ENCODE data around the gene SLC39A8. TPM values are rescaled to one million over a fixed set of nuclear protein-coding genes. Genes with fewer than 3 reads are reported as not detected.

SLC39A8 gene
- total and polyA plus RNA-seq, 9 of the 15 experiments (the other 6 are each of a cell fraction or from before 2014, with no cell fraction given), result 8.2 to 30.3 (median 25.0) TPM

GRCh38 chr4:102334624-102335023 lies 10.7 kb downstream of the SLC39A8 start:
- H3K4me2 ChIP-seq (ENCODE audit: insufficient read depth, low read length), result no peak overlapping the region
- H2AFZ ChIP-seq (ENCODE audit: low read depth, low read length), result no peak overlapping the region
- DNase-seq (ENCODE audit: extremely low read depth in 1 of 4, low spot score in 3 of 4) (no peak), ATAC-seq (no peak), FAIRE-seq (no peak)
- no peak overlapping the region for H3K27ac ChIP-seq (ENCODE audit: extremely low read depth, low read depth, low read length)
- H3K36me3 ChIP-seq (ENCODE audit: control insufficient read depth, insufficient read depth, low read length), result no peaks in the 10 kb centered on the region; the same call in 2 of the 3 replicates
- no peak overlapping the region for H3K4me3 ChIP-seq
- no peaks in the 10 kb centered on the region for H3K27me3 ChIP-seq (ENCODE audit: control insufficient read depth in 2 of 2, insufficient read depth in 2 of 2, low read length in 2 of 2)
- in situ Hi-C loops (cut with MboI), result no loop called here
- intact Hi-C loops (cut with micrococcal nuclease), result no loop called here
- CTCF ChIA-PET (ENCODE audit: low intra/inter-chr PET ratio), result no interaction called here
- H3K79me2 ChIP-seq (ENCODE audit: control insufficient read depth, insufficient read depth, low read length), result peaks cover 10% of the 10 kb centered on the region; the same call in 1 of the 3 replicates
- 52% methylated on average over 2 of the region's 2 CpGs for WGBS (ENCODE audit: insufficient coverage, low coverage, missing lambda C conversion rate)
- no peak for TF ChIP-seq ZNF316 (IDR thresholded peaks at IDR 0.05)
- no peak for TF ChIP-seq TFE3 (CRISPR knock-in tag; IDR thresholded peaks at IDR 0.05)
- no peak for TF ChIP-seq ARID4B (CRISPR knock-in tag; IDR thresholded peaks at IDR 0.05)
- TF ChIP-seq ZNF24 (IDR thresholded peaks at IDR 0.05), result no peak
- no peak for TF ChIP-seq KLF10 (CRISPR knock-in tag; IDR thresholded peaks at IDR 0.05)
- TF ChIP-seq KHSRP (IDR thresholded peaks at IDR 0.05), result no peak
- no peak for TF ChIP-seq SRSF9 (IDR thresholded peaks at IDR 0.05; ENCODE audit: borderline replicate concordance, low read depth, low read length)
- TF ChIP-seq ATF2 (CRISPR knock-in tag; IDR thresholded peaks at IDR 0.05), result no peak
- H3K9ac ChIP-seq (ENCODE audit: insufficient read depth in 1 of 2, low read depth in 2 of 2, low read length in 2 of 2), result no peak overlapping the region
- no peaks in the 10 kb centered on the region for H3K9me1 ChIP-seq (ENCODE audit: control insufficient read depth, insufficient read depth, low read length)
- POLR2A ChIA-PET, result no interaction called here
- no peaks in the 10 kb centered on the region for H4K20me1 ChIP-seq (replicated peaks; ENCODE audit: control insufficient read depth, insufficient read depth, low read length)
- H3K4me1 ChIP-seq (replicated peaks in 1 of 2; ENCODE audit: control insufficient read depth in 2 of 2, insufficient read depth in 2 of 2, low read length in 2 of 2), result peaks cover 0 to 10% of the 10 kb centered on the region in 2 experiments; a peak in 2 of 5 replicates
- no peaks in the 10 kb centered on the region for H3K9me3 ChIP-seq (replicated peaks; ENCODE audit: control insufficient read depth, insufficient read depth, low read depth, low read length)
- BruUV-seq (replicated peaks), result no TSS peak
